GM12878 (cell line): Measurements from ENCODE around the gene PRKAB2. TPM values are rescaled to one million over a fixed set of nuclear protein-coding genes. Genes with fewer than 3 reads are reported as not detected.

Source experiments
- ATAC-seq: fragments of 200-7000 bp; cut with Tn5 transposase; 3 replicates; pipeline ENCODE4 v1.9.1; 2020; ENCODE audit warnings: mild to moderate bottlenecking, moderate library complexity
- BruUV-seq: library from RNA; stranded (reverse); fragments of 400-500 nt; replicated peaks from 2 replicates; lab custom pipeline; 2021; lab: Mats Ljungman, UMichigan
- CTCF ChIA-PET: fragments of 300-600 bp; sonication (Branson Sonifier 250); formaldehyde crosslinking; extraction: SDS; loops from one replicate; lab custom pipeline; 2021; ENCODE audit warnings: inconsistent platforms; lab: Yijun Ruan, JAX
- POLR2A ChIA-PET: fragments of 350-600 bp; formaldehyde crosslinking; extraction: SDS; loops from one replicate; lab custom pipeline; 2021; ENCODE audit warnings: inconsistent platforms; lab: Charles Lee
- RAD21 ChIA-PET: fragments of 300-600 bp; sonication (Branson Sonifier 250); formaldehyde crosslinking; loops from one replicate; lab custom pipeline; 2023; ENCODE audit warnings: antibody characterized with exemption; ENCODE audit not compliant: unreplicated experiment; lab: Charles Lee
- SMC1A ChIA-PET: fragments of 300-600 bp; sonication (Branson Sonifier 250); formaldehyde crosslinking; loops from one replicate; lab custom pipeline; 2023; ENCODE audit not compliant: unreplicated experiment, uncharacterized antibody; lab: Charles Lee
- DNase-seq: peaks from one replicate; pipeline ENCODE4 v3.0.0-alpha.2; 2011; ENCODE audit warnings: low read depth, low spot score
- FAIRE-seq: peaks from 3 replicates; lab custom pipeline; 2011; peaks lifted over from hg19 to GRCh38; lab: Jason Lieb, UNC
- H2AFZ ChIP-seq: 2 replicates; pipeline ENCODE4 v1.6.0; 2011; ENCODE audit warnings: low read depth, low read length, control low read depth; ENCODE audit not compliant: control insufficient read depth
- H3K27ac ChIP-seq: 2 replicates; pipeline ENCODE4 v1.5.1; 2011; ENCODE audit warnings: control low read depth; ENCODE audit not compliant: control insufficient read depth, insufficient read depth
- H3K27me3 ChIP-seq, 2 experiments: replicated peaks in 1 of 2; 2 replicates each; pipeline versions ENCODE4 v1.6.0 to v1.6.1; 2011; ENCODE audit warnings: low read length in 1 of 2; ENCODE audit not compliant: control insufficient read depth in 2 of 2, insufficient read depth in 2 of 2
- H3K36me3 ChIP-seq, 2 experiments: 2 replicates each; pipeline ENCODE4 v1.5.1; 2011; ENCODE audit warnings: low read length in 1 of 2; ENCODE audit not compliant: control insufficient read depth in 2 of 2, insufficient read depth in 2 of 2
- H3K4me1 ChIP-seq: 2 replicates; pipeline ENCODE4 v1.6.1; 2011; ENCODE audit warnings: mild to moderate bottlenecking, low read length, moderate library complexity, mixed read lengths; ENCODE audit not compliant: control insufficient read depth, insufficient read depth
- H3K4me2 ChIP-seq: 2 replicates; pipeline ENCODE4 v1.6.0; 2011; ENCODE audit warnings: control low read depth; ENCODE audit not compliant: control insufficient read depth, insufficient read depth
- H3K4me3 ChIP-seq: fragments of 200-600 bp; sonication (generic); 2 replicates; pipeline ENCODE4 v1.5.1; 2016
- H3K79me2 ChIP-seq: 2 replicates; pipeline ENCODE4 v1.6.0; 2011; ENCODE audit warnings: low read length; ENCODE audit not compliant: control insufficient read depth, insufficient read depth
- H3K9ac ChIP-seq: 2 replicates; pipeline ENCODE4 v1.8.0; 2011; ENCODE audit warnings: low read length, control low read depth, mixed read lengths; ENCODE audit not compliant: control insufficient read depth, insufficient read depth
- H3K9me3 ChIP-seq: replicated peaks from 3 replicates; pipeline ENCODE4 v1.5.1; 2011; ENCODE audit warnings: mild to moderate bottlenecking, low read length; ENCODE audit not compliant: control insufficient read depth, insufficient read depth
- H4K20me1 ChIP-seq: 2 replicates; pipeline ENCODE4 v1.6.0; 2011; ENCODE audit not compliant: control insufficient read depth, insufficient read depth
- DPF2 ChIP-seq: fragments of 450-650 bp; IDR thresholded peaks from 2 replicates; pipeline ENCODE4 v1.6.1; 2017; ENCODE audit warnings: mild to moderate bottlenecking
- EGR1 ChIP-seq, 2 experiments: IDR thresholded peaks; 1 replicate in 1 of 2; 2 replicates in 1 of 2; pipeline ENCODE4 v1.6.1; 2011 to 2012; ENCODE audit warnings: low read depth in 2 of 2, low read length in 2 of 2, borderline replicate concordance in 1 of 2, mild to moderate bottlenecking in 1 of 2, moderate library complexity in 1 of 2
- FOXM1 ChIP-seq: IDR thresholded peaks from 2 replicates; pipeline ENCODE4 v1.6.1; 2012; ENCODE audit warnings: low read depth, mild to moderate bottlenecking, inconsistent platforms, low read length, moderate library complexity
- IRF4 ChIP-seq: IDR thresholded peaks from 2 replicates; pipeline ENCODE4 v1.6.1; 2011; ENCODE audit warnings: low read depth, low read length
- RB1 ChIP-seq: fragments of 450-650 bp; formaldehyde crosslinking; IDR thresholded peaks from 2 replicates; pipeline ENCODE4 v1.6.1; 2017; ENCODE audit warnings: mild to moderate bottlenecking, borderline replicate concordance
- RFX5 ChIP-seq: IDR thresholded peaks from 2 replicates; pipeline ENCODE4 v1.6.1; 2011; ENCODE audit warnings: low read depth, low read length, improper control_type of control experiment
- SUPT20H ChIP-seq: IDR thresholded peaks from 2 replicates; pipeline ENCODE4 v1.6.1; 2011; ENCODE audit warnings: low read depth, mild to moderate bottlenecking, low read length, moderate library complexity, borderline replicate concordance; ENCODE audit not compliant: control insufficient read depth
- TCF7 ChIP-seq: IDR thresholded peaks from 2 replicates; pipeline ENCODE4 v1.6.1; 2014; ENCODE audit warnings: antibody characterized with exemption, borderline replicate concordance
- ZBED1 ChIP-seq: IDR thresholded peaks from 2 replicates; pipeline ENCODE4 v1.6.1; 2016; ENCODE audit warnings: borderline replicate concordance
- WGBS: methylation state at CpG from one replicate; pipeline ENCODE4 v1.1.6; 2016; ENCODE audit warnings: low lambda C conversion rate; ENCODE audit not compliant: insufficient replicate concordance, insufficient coverage; ENCODE audit errors: missing lambda C conversion rate; 5-methylcytosine and 5-hydroxymethylcytosine counted together
- in situ Hi-C: fragments of 300-500 bp; cut with MboI; formaldehyde crosslinking; loops from 9 replicates; pipeline ENCODE4 v1.14.3; 2018; ENCODE audit warnings: mixed read lengths
- intact Hi-C: fragments of 100-400 bp; cut with micrococcal nuclease; formaldehyde crosslinking; loops from one replicate; pipeline ENCODE4 v1.14.2; 2022; ENCODE audit not compliant: unreplicated experiment
- polyA plus RNA-seq, 11 experiments: library from polyadenylated mRNA; depleted of rRNA in 4 of 11; unstranded in 6 of 11; stranded (reverse) in 5 of 11; fragments of >200 nt; fragmentation: Nextera tagmentation in 4 of 11; fragmentation: Illumina TruSeq in 1 of 11; extraction: Ambion mirVana in 4 of 11; extraction: Trizol in 1 of 11; gene quantifications; 1 replicate in 1 of 11; 2 replicates in 10 of 11; pipeline versions ENCODE4 v1.2.1 to v1.2.3, GENCODE V29; 2011 to 2016; ENCODE audit warnings: inconsistent platforms in 2 of 11, missing spikeins in 2 of 11, low read depth in 1 of 11
- total RNA-seq, 4 experiments: library from RNA; depleted of rRNA in 3 of 4; stranded (reverse); fragments of >200 nt in 3 of 4; fragmentation: Illumina TruSeq in 1 of 4; extraction: Trizol in 1 of 4; gene quantifications; 2 replicates each; pipeline versions ENCODE4 v1.2.1 to v1.2.3, GENCODE V29; 2013 to 2021

The PRKAB2 gene
- total and polyA plus RNA-seq, 10 of the 15 experiments (the other 5 are each of a cell fraction or from before 2014, with no cell fraction given): 2.2 to 26.4 (median 6.7) TPM

- ChIA-PET POLR2A (no interaction called here), RAD21 (no interaction called here), CTCF (no interaction called here), SMC1A (no interaction called here)
- no peak overlapping the region for H3K27ac ChIP-seq
- intact Hi-C loops: no loop called here
- no peaks in the 10 kb centered on the region for H3K27me3 ChIP-seq
- no peak for TF ChIP-seq EGR1 (IDR thresholded peaks at IDR 0.05; ENCODE audit: borderline replicate concordance in 1 of 2, low read depth in 2 of 2, low read length in 2 of 2)
- TF ChIP-seq ZBED1: no peak
- no peak for TF ChIP-seq RFX5
- no peak for TF ChIP-seq IRF4
- no peaks in the 10 kb centered on the region for H4K20me1 ChIP-seq
- in situ Hi-C loops: no loop called here
- no peaks in the 10 kb centered on the region for H3K36me3 ChIP-seq
- DNase-seq (no peak), FAIRE-seq (no peak), ATAC-seq (no peak)
- H3K4me1 ChIP-seq: no peaks in the 10 kb centered on the region
- BruUV-seq: no TSS peak
- H3K4me2 ChIP-seq: no peak overlapping the region
- no peak overlapping the region for H2AFZ ChIP-seq
- H3K9me3 ChIP-seq: no peaks in the 10 kb centered on the region
- WGBS: 64% methylated on average over 5 of the region's 7 CpGs
- no peak overlapping the region for H3K9ac ChIP-seq
- no peak overlapping the region for H3K4me3 ChIP-seq
- H3K79me2 ChIP-seq: no peaks in the 10 kb centered on the region
These were observed 36.3 kb upstream of the PRKAB2 start for GRCh38 chr1:147208619-147209018.

GRCh38 chr1:147207192-147207591 is 34.9 kb upstream of the PRKAB2 start:
- FAIRE-seq (no peak), DNase-seq (no peak), ATAC-seq (no peak)
- Histone ChIP-seq H3K4me3 (no peak overlapping the region), H2AFZ (no peak overlapping the region), H3K27ac (no peak overlapping the region), H3K36me3 (no peaks in the 10 kb centered on the region), H3K4me1 (no peaks in the 10 kb centered on the region), H3K9me3 (no peaks in the 10 kb centered on the region), H3K79me2 (no peaks in the 10 kb centered on the region), H4K20me1 (no peaks in the 10 kb centered on the region), H3K9ac (no peak overlapping the region), H3K27me3 (no peaks in the 10 kb centered on the region), H3K4me2 (no peak overlapping the region)
- BruUV-seq: no TSS peak
- TF ChIP-seq DPF2: no peak
- no peak for TF ChIP-seq RB1
- TF ChIP-seq TCF7: no peak
- no peak for TF ChIP-seq FOXM1
- TF ChIP-seq SUPT20H: no peak
- in situ Hi-C loops (no loop called here), intact Hi-C loops (no loop called here)
- SMC1A ChIA-PET: no interaction called here
- CTCF ChIA-PET: no interaction called here
- POLR2A ChIA-PET: no interaction called here
- RAD21 ChIA-PET: no interaction called here
- WGBS: 0% methylated on average over 1 of the region's 1 CpG
